Immature natural killer cell (primary cell): ENCODE data around the gene C2CD2. TPM values are rescaled to one million over a fixed set of nuclear protein-coding genes. Genes with fewer than 3 reads are reported as not detected.

Experiments
- DNase-seq, 3 donors: peaks; one replicate each; pipeline ENCODE4 v3.0.0; 2022; ENCODE audit warnings: mixed read lengths in 1 of 3
- H3K27ac Mint-ChIP-seq, 6 donors: one replicate each; pipeline ENCODE4 v1.8.0; 2020; ENCODE audit warnings: mixed read lengths in 6 of 6, mild to moderate bottlenecking in 5 of 6, inconsistent platforms in 4 of 6, moderate library complexity in 3 of 6
- H3K27me3 Mint-ChIP-seq, 3 donors: one replicate each; pipeline ENCODE4 v1.8.0; 2020 to 2021; ENCODE audit warnings: low read depth in 3 of 3, mild to moderate bottlenecking in 3 of 3, mixed read lengths in 3 of 3, moderate library complexity in 3 of 3, inconsistent platforms in 1 of 3
- H3K36me3 Mint-ChIP-seq, 3 donors: one replicate each; pipeline ENCODE4 v1.8.0; 2020; ENCODE audit warnings: mixed read lengths in 3 of 3, inconsistent platforms in 2 of 3, mild to moderate bottlenecking in 2 of 3
- H3K4me1 Mint-ChIP-seq, 2 donors: one replicate each; pipeline ENCODE4 v1.8.0; 2020; ENCODE audit warnings: inconsistent platforms in 2 of 2, mild to moderate bottlenecking in 2 of 2, mixed read lengths in 2 of 2, moderate library complexity in 1 of 2
- H3K4me3 Mint-ChIP-seq, 5 donors: one replicate each; pipeline ENCODE4 v1.8.0; 2020; ENCODE audit warnings: mild to moderate bottlenecking in 5 of 5, mixed read lengths in 5 of 5, inconsistent platforms in 3 of 5, moderate library complexity in 3 of 5
- H3K9me3 Mint-ChIP-seq, 6 donors: one replicate each; pipeline ENCODE4 v1.8.0; 2020; ENCODE audit warnings: mild to moderate bottlenecking in 6 of 6, mixed read lengths in 6 of 6, inconsistent platforms in 4 of 6, moderate library complexity in 3 of 6
- polyA plus RNA-seq, 3 donors: library from polyadenylated mRNA; unstranded; fragments of 300-500 nt; fragmentation: Illumina TruSeq; gene quantifications; one replicate each; pipeline ENCODE4 v1.2.3, GENCODE V29; 2021

Gene C2CD2
- polyA plus RNA-seq, 3 donors from 2014 or later, result 2.1 TPM; not detected in 1

DNA sequence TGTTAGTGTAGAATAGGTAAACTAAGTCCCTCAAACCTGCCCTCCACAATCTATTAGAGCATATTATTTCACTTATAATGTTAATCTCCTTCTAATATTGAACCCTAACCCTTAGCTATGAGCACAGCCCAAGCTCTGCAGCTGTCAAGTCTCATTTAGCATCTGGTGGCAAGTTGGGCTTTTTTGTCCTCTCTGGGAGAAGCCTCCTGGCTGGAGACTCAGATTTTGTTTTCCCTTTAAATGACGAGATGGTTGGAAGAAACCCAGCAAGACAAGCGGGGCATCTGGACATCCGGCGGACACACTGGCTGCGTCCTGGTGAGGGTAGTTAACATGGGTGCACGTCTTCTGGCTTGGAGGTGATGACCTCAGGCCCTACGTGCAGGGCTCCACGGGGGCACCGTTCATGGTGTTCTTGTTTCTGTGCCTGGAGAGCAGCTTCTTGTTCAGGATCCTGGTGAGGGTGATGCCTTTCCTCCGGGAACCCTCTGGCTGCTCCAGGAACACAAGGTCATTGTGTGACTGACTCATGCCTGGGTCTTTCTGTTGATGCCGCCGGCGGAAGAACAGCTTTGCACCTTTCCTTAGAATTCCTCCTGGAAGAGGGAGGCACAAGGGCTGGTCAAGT lies 65.0 kb downstream of the C2CD2 start:
- Mint-ChIP-seq H3K4me1 (peaks cover 0 to 8% of the 10 kb centered on the region in 2 donors), H3K36me3 (peaks cover 0 to 13% (median 4%) of the 10 kb centered on the region in 3 donors), H3K27me3 (no peaks in the 10 kb centered on the region), H3K27ac (no peak overlapping the region), H3K4me3 (no peak overlapping the region), H3K9me3 (no peaks in the 10 kb centered on the region)
- DNase-seq, result no peak

- no peaks in the 10 kb centered on the region for H3K27me3 Mint-ChIP-seq
- DNase-seq, result no peak
- H3K9me3 Mint-ChIP-seq, result no peaks in the 10 kb centered on the region
- no peak overlapping the region for H3K27ac Mint-ChIP-seq
- peaks cover 0 to 13% (median 4%) of the 10 kb centered on the region in 3 donors for H3K36me3 Mint-ChIP-seq
- no peak overlapping the region for H3K4me3 Mint-ChIP-seq
- H3K4me1 Mint-ChIP-seq, result peaks cover 0 to 8% of the 10 kb centered on the region in 2 donors
These were observed 66.2 kb downstream of the C2CD2 start for GRCh38 chr21:41887667-41888066.

DNA sequence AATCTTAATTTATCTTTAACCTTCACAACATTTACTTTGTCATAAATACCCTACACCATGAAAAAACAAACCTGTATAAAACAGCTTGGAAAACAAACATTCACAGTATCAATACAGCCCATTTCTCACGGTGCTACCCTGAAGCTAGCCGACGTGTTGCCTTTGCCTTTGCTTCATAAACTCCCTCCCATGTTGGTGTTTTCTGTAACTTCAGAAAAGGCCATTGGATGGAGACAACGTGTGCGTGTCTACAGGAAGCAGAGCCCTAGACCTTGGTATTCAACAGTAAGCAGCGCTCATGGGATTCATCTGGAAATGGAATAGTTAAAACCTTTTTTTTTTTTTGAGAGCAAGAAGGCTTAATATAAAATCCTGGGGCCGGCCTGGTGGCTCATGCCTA lies 67.5 kb downstream of the C2CD2 start:
- DNase-seq, result no peak
- H3K4me3 Mint-ChIP-seq, result no peak overlapping the region
- H3K9me3 Mint-ChIP-seq, result no peaks in the 10 kb centered on the region
- H3K36me3 Mint-ChIP-seq, result peaks cover 0 to 9% (median 4%) of the 10 kb centered on the region in 3 donors
- H3K27me3 Mint-ChIP-seq, result no peaks in the 10 kb centered on the region
- no peak overlapping the region for H3K27ac Mint-ChIP-seq
- peaks cover 0 to 8% of the 10 kb centered on the region in 2 donors for H3K4me1 Mint-ChIP-seq

DNA sequence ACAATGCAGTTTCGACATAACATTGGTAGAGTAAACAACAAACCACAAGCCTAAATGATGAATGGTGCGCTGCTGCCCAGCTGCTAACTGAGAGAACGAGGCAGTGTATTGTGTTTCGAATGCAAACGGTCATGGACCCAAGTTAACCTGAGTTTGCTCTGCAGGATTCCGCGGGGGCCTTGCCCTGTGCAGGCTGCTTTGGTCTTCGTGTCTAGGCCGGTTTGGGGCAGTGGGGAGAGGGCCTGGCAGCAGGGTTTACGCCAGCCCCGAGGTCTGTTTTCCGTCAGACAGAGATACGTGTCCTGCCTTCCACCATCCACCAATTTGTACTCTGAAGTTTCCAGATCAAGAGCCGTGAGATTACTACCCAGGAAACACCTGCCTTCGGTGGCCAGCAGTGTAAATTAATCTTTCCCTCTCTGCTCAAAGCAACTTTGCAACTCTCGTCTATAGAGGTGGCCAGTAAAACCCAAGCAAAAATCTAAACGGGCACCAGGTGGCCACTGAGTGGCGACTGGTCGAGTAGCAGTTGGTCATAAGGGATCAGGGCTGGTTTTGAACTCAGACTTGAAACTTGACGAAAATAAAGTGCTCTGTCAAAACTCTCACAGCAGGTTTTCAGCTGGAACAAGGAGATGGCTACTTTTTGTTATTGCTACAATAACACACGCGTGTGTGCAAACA lies 68.3 kb downstream of the C2CD2 start:
- Mint-ChIP-seq H3K4me3 (no peak overlapping the region), H3K27me3 (no peaks in the 10 kb centered on the region)
- no peak for DNase-seq

GRCh38 chr21:41884501-41885030 lies 69.3 kb downstream of the C2CD2 start:
- Mint-ChIP-seq H3K9me3 (no peaks in the 10 kb centered on the region), H3K27ac (no peak overlapping the region), H3K36me3 (peaks cover 0 to 6% (median 0%) of the 10 kb centered on the region in 3 donors), H3K4me1 (peaks cover 2 to 14% of the 10 kb centered on the region in 2 donors), H3K4me3 (no peak overlapping the region), H3K27me3 (peaks cover 0 to 3% (median 2%) of the 10 kb centered on the region in 3 donors)
- no peak for DNase-seq

More for the DNA sequence above, 68.3 kb downstream of the C2CD2 start:
- Mint-ChIP-seq H3K27ac (no peak overlapping the region), H3K9me3 (no peaks in the 10 kb centered on the region), H3K4me1 (peaks cover 0 to 8% of the 10 kb centered on the region in 2 donors), H3K36me3 (peaks cover 0 to 9% (median 4%) of the 10 kb centered on the region in 3 donors)

- Mint-ChIP-seq H3K36me3 (peaks cover 0 to 3% (median 0%) of the 10 kb centered on the region in 3 donors), H3K27me3 (peaks cover 0 to 3% (median 3%) of the 10 kb centered on the region in 3 donors), H3K4me1 (peaks cover 2 to 16% of the 10 kb centered on the region in 2 donors), H3K27ac (no peak overlapping the region), H3K4me3 (no peak overlapping the region), H3K9me3 (no peaks in the 10 kb centered on the region)
- DNase-seq, result no peak
These were observed 70.2 kb downstream of the C2CD2 start for GRCh38 chr21:41883582-41883981.

DNA sequence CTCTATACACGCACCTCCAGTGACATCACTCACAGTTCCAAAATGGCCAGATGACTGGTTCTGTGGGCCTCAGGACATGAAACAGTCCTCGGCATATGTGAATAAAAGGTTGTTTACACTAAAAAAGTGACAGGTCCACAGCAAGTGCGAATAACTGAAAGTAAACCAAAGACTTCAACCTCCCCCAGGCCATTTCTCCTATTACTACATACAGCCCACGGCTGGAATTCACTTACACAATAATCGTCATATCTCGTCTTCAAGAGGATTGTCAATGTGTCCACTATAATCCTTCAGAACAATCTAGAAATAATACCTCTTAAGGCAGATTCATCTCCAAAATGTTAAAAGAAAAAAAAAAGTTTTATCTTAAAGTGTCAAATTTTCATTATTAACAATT lies 72.8 kb downstream of the C2CD2 start:
- peaks cover 0 to 8% (median 5%) of the 10 kb centered on the region in 3 donors for H3K27me3 Mint-ChIP-seq
- H3K4me1 Mint-ChIP-seq, result peaks cover 18 to 39% of the 10 kb centered on the region in 2 donors
- H3K4me3 Mint-ChIP-seq, result peak overlapping the region; percentile 22 to 90 (median 53)
- H3K9me3 Mint-ChIP-seq, result no peaks in the 10 kb centered on the region
- H3K27ac Mint-ChIP-seq, result peak overlapping the region in 3 of 6 donors; percentile 21 to 54 (median 30)
- H3K36me3 Mint-ChIP-seq, result no peaks in the 10 kb centered on the region
- no peak for DNase-seq

DNA sequence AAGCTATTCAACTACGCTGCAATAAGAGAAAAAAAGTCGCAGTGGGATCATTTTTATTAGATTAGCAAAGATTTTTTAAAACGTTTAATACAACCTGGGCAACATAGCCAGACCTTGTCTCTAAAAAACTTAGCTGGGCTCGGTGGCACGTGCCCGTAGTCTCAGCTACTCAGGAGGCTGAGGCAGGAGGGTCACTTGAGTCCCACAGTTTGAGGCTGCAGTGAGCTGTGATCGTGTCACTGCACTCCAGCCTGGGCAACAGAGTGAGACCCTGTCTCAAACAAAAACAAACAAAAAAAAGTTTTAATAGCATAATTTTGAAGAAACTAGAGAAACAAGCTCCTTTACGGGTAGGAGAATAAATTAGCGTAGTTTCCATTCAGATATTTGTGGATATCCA lies 73.7 kb downstream of the C2CD2 start:
- no peaks in the 10 kb centered on the region for H3K36me3 Mint-ChIP-seq
- H3K27me3 Mint-ChIP-seq, result peaks cover 0 to 8% (median 5%) of the 10 kb centered on the region in 3 donors
- no peak for DNase-seq
- no peaks in the 10 kb centered on the region for H3K9me3 Mint-ChIP-seq
- peak overlapping the region; percentile 83 to 91 (median 90) for H3K4me3 Mint-ChIP-seq
- peak overlapping the region in 3 of 6 donors; percentile 83 to 94 (median 92) for H3K27ac Mint-ChIP-seq
- peaks cover 18 to 40% of the 10 kb centered on the region in 2 donors for H3K4me1 Mint-ChIP-seq

DNA sequence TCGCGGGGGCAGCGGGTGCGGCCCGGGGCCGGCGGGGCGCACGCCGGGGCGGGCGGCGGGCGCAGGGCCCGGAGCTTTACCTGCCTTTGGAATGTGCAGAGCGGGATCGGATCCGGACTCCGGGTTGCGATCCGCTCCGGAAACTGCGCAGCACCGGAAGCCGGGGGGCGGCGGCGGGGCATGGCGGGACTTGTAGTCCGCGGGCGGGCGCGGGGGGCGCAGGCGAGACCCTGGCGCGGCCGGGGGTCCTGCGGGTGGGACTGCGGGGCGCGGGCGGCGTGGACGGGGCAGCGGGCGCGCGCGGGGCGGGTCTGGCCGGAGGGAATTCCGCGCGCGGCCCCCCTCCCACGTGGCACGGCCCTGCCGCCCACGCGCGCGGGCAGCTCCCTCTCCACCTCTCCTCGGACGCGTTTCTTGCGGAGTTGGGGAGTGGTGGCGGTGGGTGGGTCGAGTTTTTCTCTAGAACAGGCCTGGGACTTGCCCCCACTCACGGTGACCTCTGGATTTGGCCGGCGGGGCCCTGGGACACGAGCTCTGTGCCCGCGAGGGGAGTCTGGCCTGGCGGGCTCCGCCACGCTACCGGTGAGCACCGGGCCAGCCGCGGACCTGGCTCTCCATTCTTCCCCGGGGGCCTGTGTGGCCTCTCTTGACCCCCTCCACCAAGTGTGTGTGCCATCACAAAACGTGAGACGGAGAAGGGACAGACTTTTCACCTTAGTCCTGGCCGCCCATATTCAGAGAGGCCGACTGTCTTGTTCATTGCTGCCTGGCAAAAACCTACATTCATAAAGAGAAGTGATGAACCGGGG lies 74.4 kb downstream of the C2CD2 start, which contains the start of gene PRDM15:
Gene PRDM15, minus strand, starts transcription at position 155 of the 809 bp plus-strand sequence. CDS start 18,981 bp downstream, outside the sequence.
- Mint-ChIP-seq H3K4me1 (peaks cover 18 to 40% of the 10 kb centered on the region in 2 donors), H3K27ac (peak within 1 kb of the TSS; percentile 83 to 95 (median 90)), H3K36me3 (no peaks in the 10 kb centered on the region), H3K9me3 (no peaks in the 10 kb centered on the region), H3K4me3 (peak within 1 kb of the TSS; percentile 88 to 91 (median 90)), H3K27me3 (peaks cover 0 to 8% (median 5%) of the 10 kb centered on the region in 3 donors)
- peak; percentile 73 to 77 (median 76) for DNase-seq

DNA sequence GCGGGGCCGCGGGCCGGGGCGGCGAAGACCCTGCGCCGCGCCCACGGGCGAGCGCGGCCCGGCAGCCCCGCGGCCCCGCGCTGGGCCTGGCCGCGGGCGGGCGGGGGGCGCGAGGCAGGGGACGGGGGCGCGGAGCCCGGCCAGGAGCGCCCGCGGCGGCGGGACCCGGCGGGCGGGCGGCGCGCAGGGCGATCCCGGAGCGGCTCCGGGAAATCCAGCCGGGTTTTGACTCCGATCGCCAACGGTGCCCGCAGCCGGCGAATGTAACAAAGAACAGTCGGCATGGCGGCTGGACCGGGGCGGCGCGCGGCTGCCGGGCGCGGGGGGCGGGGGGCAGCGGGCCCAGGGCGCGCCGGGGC lies 75.0 kb downstream of the C2CD2 start:
- Mint-ChIP-seq H3K27ac (peak overlapping the region in 2 of 6 donors; percentile 61 to 62), H3K9me3 (no peaks in the 10 kb centered on the region), H3K27me3 (peaks cover 0 to 8% (median 5%) of the 10 kb centered on the region in 3 donors), H3K36me3 (peaks cover 0 to 4% (median 0%) of the 10 kb centered on the region in 3 donors), H3K4me1 (peaks cover 18 to 40% of the 10 kb centered on the region in 2 donors), H3K4me3 (peak overlapping the region in 4 of 5 donors; percentile 50 to 70 (median 61))
- DNase-seq, result peak; percentile 71 to 75 (median 74)

GRCh38 chr21:41877901-41878830 lies 75.7 kb downstream of the C2CD2 start:
- DNase-seq, result peak in 1 of 3 donors; percentile 14
- H3K4me3 Mint-ChIP-seq, result peak overlapping the region; percentile 84 to 91 (median 89)
- H3K9me3 Mint-ChIP-seq, result no peaks in the 10 kb centered on the region
- H3K4me1 Mint-ChIP-seq, result peaks cover 18 to 40% of the 10 kb centered on the region in 2 donors
- peaks cover 0 to 10% (median 8%) of the 10 kb centered on the region in 3 donors for H3K27me3 Mint-ChIP-seq
- peaks cover 0 to 9% (median 0%) of the 10 kb centered on the region in 3 donors for H3K36me3 Mint-ChIP-seq
- H3K27ac Mint-ChIP-seq, result peak overlapping the region in 5 of 6 donors; percentile 61 to 91 (median 86)

GRCh38 chr21:41876928-41877652 lies 76.7 kb downstream of the C2CD2 start:
- DNase-seq, result no peak
- Mint-ChIP-seq H3K9me3 (no peaks in the 10 kb centered on the region), H3K36me3 (peaks cover 0 to 11% (median 0%) of the 10 kb centered on the region in 3 donors), H3K27ac (peak overlapping the region in 2 of 6 donors; percentile 61 to 71), H3K4me3 (peak overlapping the region; percentile 84 to 91 (median 89)), H3K27me3 (peaks cover 0 to 10% (median 8%) of the 10 kb centered on the region in 3 donors), H3K4me1 (peaks cover 21 to 40% of the 10 kb centered on the region in 2 donors)
